ENCODE results near the gene FRG2B.
"Not testable (repeated sequence)": the region's sequence is repeated elsewhere in the genome, so short reads cannot be mapped to it uniquely, and the experiment has no call there.

The FRG2B gene

GRCh38 chr10:133590226-133590969, 36.2 kb downstream of the FRG2B start:
- Histone ChIP-seq H4K8ac (ENCODE audit: low read depth, low read length) (no peak overlapping the region), H3K9me3 (replicated peaks in 1 of 2; ENCODE audit: control insufficient read depth in 2 of 2, insufficient read depth in 1 of 2, low read depth in 1 of 2, low read length in 2 of 2) (peaks cover 0 to 33% of the 10 kb centered on the region in 2 donors), H4K91ac (ENCODE audit: low read depth, low read length, poor library complexity) (no peak overlapping the region), H3K23ac (ENCODE audit: low read depth, low read length, poor library complexity) (no peak overlapping the region), H3K79me1 (ENCODE audit: low read depth, low read length) (no peaks in the 10 kb centered on the region), H3K9ac (ENCODE audit: low read depth, low read length, poor library complexity) (no peak overlapping the region), H3K36me3 (replicated peaks in 1 of 2; ENCODE audit: control insufficient read depth in 2 of 2, insufficient read depth in 2 of 2, low read length in 2 of 2) (no peaks in the 10 kb centered on the region), H3K27ac (replicated peaks; ENCODE audit: low read length) (no peak overlapping the region), H3K27me3 (ENCODE audit: control insufficient read depth in 3 of 3, insufficient read depth in 3 of 3, low read depth in 1 of 3, low read length in 3 of 3) (peaks cover 0 to 27% (median 0%) of the 10 kb centered on the region in 3 experiments), H3K4me3 (ENCODE audit: low read length in 2 of 2) (no peak overlapping the region), H3K14ac (ENCODE audit: low read length) (no peak overlapping the region), H2BK15ac (ENCODE audit: low read length) (no peak overlapping the region), H3K4me1 (ENCODE audit: control insufficient read depth in 2 of 2, insufficient read depth in 1 of 2, low read depth in 1 of 2, low read length in 2 of 2) (no peaks in the 10 kb centered on the region), H3K18ac (ENCODE audit: low read length) (no peak overlapping the region), H3K4ac (ENCODE audit: low read length) (no peak overlapping the region), H3K4me2 (ENCODE audit: insufficient read depth, low read length, poor library complexity, severe bottlenecking) (no peak overlapping the region), H2BK12ac (ENCODE audit: low read length) (no peak overlapping the region), H2BK120ac (ENCODE audit: low read depth, low read length) (no peak overlapping the region), H2AK5ac (ENCODE audit: low read depth, low read length) (no peak overlapping the region), H2BK5ac (ENCODE audit: low read length) (no peak overlapping the region), H2AFZ (ENCODE audit: low read length) (no peak overlapping the region)
- DNase-seq (ENCODE audit: low spot score): no peak
- no CpG with 5 or more reads among the region's 13 CpGs for WGBS, 2 donors (ENCODE audit: extremely low coverage in 2 of 2, insufficient read length in 2 of 2, insufficient replicate concordance in 1 of 2)

- not testable (repeated sequence) for H3K4me1 ChIP-seq (ENCODE audit: control insufficient read depth in 2 of 2, insufficient read depth in 1 of 2, low read depth in 1 of 2, low read length in 2 of 2); H2BK120ac ChIP-seq (ENCODE audit: low read depth, low read length); H3K79me1 ChIP-seq (ENCODE audit: low read depth, low read length); H3K4me3 ChIP-seq (ENCODE audit: low read length in 2 of 2); H3K14ac ChIP-seq (ENCODE audit: low read length); H3K4ac ChIP-seq (ENCODE audit: low read length); H2AFZ ChIP-seq (ENCODE audit: low read length); H3K36me3 ChIP-seq (replicated peaks in 1 of 2; ENCODE audit: control insufficient read depth in 2 of 2, insufficient read depth in 2 of 2, low read length in 2 of 2); H4K8ac ChIP-seq (ENCODE audit: low read depth, low read length); H2BK5ac ChIP-seq (ENCODE audit: low read length); H3K23ac ChIP-seq (ENCODE audit: low read depth, low read length, poor library complexity); H2AK5ac ChIP-seq (ENCODE audit: low read depth, low read length); H2BK15ac ChIP-seq (ENCODE audit: low read length); H3K18ac ChIP-seq (ENCODE audit: low read length); H3K9me3 ChIP-seq (replicated peaks in 1 of 2; ENCODE audit: control insufficient read depth in 2 of 2, insufficient read depth in 1 of 2, low read depth in 1 of 2, low read length in 2 of 2); H2BK12ac ChIP-seq (ENCODE audit: low read length); H3K27ac ChIP-seq (replicated peaks; ENCODE audit: low read length); H4K91ac ChIP-seq (ENCODE audit: low read depth, low read length, poor library complexity); H3K9ac ChIP-seq (ENCODE audit: low read depth, low read length, poor library complexity); DNase-seq (ENCODE audit: low spot score); H3K4me2 ChIP-seq (ENCODE audit: insufficient read depth, low read length, poor library complexity, severe bottlenecking); H3K27me3 ChIP-seq (ENCODE audit: control insufficient read depth in 3 of 3, insufficient read depth in 3 of 3, low read depth in 1 of 3, low read length in 3 of 3)
- WGBS, 2 donors (ENCODE audit: extremely low coverage in 2 of 2, insufficient read length in 2 of 2, insufficient replicate concordance in 1 of 2): no CpG with 5 or more reads among the region's 31 CpGs
Measured at GRCh38 chr10:133577037-133577436, 49.6 kb downstream of the FRG2B start.
